Liver (tissue), 3 donors: ENCODE results near the gene TLL2.

Experiments
- EGR1 ChIP-seq, 2 donors: IDR thresholded peaks; 2 replicates each; pipeline ENCODE4 v1.6.1; 2016 to 2018; ENCODE audit warnings: antibody characterized with exemption in 2 of 2, low read depth in 2 of 2
- GABPA ChIP-seq, 2 donors: IDR thresholded peaks in 1 of 2; conservative IDR thresholded peaks in 1 of 2; 2 replicates each; pipeline ENCODE4 v1.6.1; 2016; ENCODE audit warnings: antibody characterized with exemption in 2 of 2, mild to moderate bottlenecking in 1 of 2, moderate library complexity in 1 of 2
- HNF4G ChIP-seq: IDR thresholded peaks from 2 replicates; pipeline ENCODE4 v1.6.1; 2016; ENCODE audit warnings: antibody characterized with exemption
- SP1 ChIP-seq: IDR thresholded peaks from 2 replicates; pipeline ENCODE4 v1.6.1; 2018; ENCODE audit warnings: antibody characterized with exemption, mild to moderate bottlenecking
- YY1 ChIP-seq: IDR thresholded peaks from 2 replicates; pipeline ENCODE4 v1.6.1; 2016; ENCODE audit warnings: antibody characterized with exemption, mild to moderate bottlenecking
- TF ChIP-seq, protein P1 (sequence below): fragments of 150-350 bp; IDR thresholded peaks from 2 replicates; pipeline ENCODE4 v1.5.1; 2017; ENCODE audit warnings: improper control_type of control experiment, low read depth, low read length; ENCODE audit not compliant: missing input control
- TF ChIP-seq, protein P2 (sequence below): IDR thresholded peaks from 2 replicates; pipeline ENCODE4 v1.6.1; 2016; ENCODE audit warnings: antibody characterized with exemption
- TF ChIP-seq, protein P3 (sequence below): IDR thresholded peaks from 2 replicates; pipeline ENCODE4 v1.6.1; 2016; ENCODE audit warnings: antibody characterized with exemption
- donor health status: healthy.
- donor health status: healthy.

DNA sequence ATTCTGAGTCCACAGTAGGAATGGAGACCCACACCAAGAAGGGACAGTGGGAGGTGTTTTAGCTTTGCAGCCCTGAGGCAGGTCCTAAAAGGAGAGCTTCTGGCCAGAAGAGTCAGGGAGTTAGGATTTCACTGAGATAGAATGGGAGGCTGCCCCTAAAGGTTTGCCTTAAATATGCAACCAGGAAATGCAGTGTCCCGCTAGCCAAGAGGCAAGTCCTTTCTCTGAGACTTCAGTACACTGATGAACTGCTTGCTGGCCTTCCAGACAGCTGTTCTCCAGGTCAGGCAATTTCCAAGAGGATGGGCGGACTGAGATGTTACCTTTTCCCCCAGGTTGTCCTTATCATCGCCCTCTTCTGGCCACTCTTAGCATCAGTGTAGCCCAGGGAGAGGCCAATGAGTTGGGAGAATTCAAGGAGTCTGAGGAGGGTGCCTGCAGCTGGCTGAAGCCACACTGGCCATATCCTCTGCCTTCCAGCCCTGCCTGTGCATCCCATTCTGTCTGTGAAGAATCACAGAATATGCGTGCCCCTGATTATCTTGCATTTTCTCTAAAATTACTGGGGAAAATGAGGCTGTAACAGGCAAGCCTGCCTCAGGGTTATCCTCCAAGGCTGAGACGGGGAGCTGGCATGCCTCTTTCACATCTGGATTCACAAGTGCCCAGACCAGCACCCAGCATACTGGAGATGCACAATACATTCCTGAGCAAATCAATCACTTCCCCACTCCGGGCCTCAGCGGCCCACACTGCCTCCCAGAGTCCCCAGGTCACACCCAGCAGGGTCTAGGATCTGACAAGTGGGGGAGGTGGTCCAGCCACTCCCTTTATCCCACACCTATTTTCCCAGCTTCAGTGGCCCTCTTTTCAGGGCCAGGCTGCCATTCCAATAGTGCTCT, 2.4 kb downstream of the TLL2 start:
- TF ChIP-seq, protein P1, sequence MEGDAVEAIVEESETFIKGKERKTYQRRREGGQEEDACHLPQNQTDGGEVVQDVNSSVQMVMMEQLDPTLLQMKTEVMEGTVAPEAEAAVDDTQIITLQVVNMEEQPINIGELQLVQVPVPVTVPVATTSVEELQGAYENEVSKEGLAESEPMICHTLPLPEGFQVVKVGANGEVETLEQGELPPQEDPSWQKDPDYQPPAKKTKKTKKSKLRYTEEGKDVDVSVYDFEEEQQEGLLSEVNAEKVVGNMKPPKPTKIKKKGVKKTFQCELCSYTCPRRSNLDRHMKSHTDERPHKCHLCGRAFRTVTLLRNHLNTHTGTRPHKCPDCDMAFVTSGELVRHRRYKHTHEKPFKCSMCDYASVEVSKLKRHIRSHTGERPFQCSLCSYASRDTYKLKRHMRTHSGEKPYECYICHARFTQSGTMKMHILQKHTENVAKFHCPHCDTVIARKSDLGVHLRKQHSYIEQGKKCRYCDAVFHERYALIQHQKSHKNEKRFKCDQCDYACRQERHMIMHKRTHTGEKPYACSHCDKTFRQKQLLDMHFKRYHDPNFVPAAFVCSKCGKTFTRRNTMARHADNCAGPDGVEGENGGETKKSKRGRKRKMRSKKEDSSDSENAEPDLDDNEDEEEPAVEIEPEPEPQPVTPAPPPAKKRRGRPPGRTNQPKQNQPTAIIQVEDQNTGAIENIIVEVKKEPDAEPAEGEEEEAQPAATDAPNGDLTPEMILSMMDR, result peak; percentile 62
- TF ChIP-seq EGR1 (IDR thresholded peaks at IDR 0.05; ENCODE audit: low read depth in 2 of 2) (no peak), YY1 (no peak), HNF4G (no peak), GABPA (IDR thresholded peaks at IDR 0.05 in 1 of 2, conservative IDR thresholded peaks at IDR 0.05 in 1 of 2) (no peak), SP1 (no peak)
- TF ChIP-seq, protein P2, sequence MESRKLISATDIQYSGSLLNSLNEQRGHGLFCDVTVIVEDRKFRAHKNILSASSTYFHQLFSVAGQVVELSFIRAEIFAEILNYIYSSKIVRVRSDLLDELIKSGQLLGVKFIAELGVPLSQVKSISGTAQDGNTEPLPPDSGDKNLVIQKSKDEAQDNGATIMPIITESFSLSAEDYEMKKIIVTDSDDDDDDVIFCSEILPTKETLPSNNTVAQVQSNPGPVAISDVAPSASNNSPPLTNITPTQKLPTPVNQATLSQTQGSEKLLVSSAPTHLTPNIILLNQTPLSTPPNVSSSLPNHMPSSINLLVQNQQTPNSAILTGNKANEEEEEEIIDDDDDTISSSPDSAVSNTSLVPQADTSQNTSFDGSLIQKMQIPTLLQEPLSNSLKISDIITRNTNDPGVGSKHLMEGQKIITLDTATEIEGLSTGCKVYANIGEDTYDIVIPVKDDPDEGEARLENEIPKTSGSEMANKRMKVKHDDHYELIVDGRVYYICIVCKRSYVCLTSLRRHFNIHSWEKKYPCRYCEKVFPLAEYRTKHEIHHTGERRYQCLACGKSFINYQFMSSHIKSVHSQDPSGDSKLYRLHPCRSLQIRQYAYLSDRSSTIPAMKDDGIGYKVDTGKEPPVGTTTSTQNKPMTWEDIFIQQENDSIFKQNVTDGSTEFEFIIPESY, result no peak
- TF ChIP-seq, protein P3, sequence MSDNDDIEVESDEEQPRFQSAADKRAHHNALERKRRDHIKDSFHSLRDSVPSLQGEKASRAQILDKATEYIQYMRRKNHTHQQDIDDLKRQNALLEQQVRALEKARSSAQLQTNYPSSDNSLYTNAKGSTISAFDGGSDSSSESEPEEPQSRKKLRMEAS, result no peak
